DMS153 (cell line): ENCODE results near the gene FRMD3.
"Not testable (repeated sequence)": the region's sequence is repeated elsewhere in the genome, so short reads cannot be mapped to it uniquely, and the experiment has no call there.

Experiments used
- DNase-seq: peaks from one replicate; lab custom pipeline; 2025; lab: John Stamatoyannopoulos, UW

Gene FRMD3

GRCh38 chr9:83388346-83388745 is 149.9 kb downstream of the FRMD3 start:
- DNase-seq, result no peak

DNA sequence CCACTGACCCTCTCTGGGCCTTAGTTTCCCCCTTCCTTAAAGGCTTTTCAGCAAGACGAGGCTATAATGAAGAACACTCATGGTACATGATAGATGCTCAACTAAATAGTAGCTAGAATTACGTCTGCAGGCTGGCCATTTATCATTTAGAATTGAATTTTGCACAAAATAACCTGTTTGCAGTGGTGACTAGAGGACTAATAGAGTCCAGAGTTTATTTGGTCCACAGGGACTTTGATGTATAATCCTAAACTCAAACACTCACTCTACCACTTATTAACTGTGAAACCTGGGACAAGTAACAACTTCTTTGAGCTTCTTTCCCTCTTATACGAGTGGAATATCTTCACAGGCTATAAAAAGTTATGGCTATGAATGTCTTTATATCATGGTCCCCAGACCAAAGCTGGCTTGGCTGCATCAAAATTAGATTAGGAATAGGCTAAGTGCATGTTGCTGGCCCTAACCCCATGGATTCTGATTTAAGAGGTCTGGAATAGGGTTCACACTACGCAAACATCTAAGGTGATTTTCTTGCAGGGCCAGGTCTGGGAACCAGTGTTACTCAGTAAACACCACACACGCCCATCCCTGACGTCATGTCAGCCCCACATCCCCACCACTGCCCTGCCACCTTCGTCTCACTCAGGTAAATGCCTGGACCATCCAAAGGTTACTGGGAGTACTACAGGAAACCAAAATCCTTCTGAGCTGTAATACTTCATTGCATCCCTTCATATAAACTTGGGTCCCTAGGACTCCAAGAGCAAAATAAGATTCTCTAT is 150.6 kb downstream of the FRMD3 start:
- DNase-seq, result no peak

- no peak for DNase-seq
These were observed 152.9 kb downstream of the FRMD3 start for GRCh38 chr9:83385317-83385716.

DNA sequence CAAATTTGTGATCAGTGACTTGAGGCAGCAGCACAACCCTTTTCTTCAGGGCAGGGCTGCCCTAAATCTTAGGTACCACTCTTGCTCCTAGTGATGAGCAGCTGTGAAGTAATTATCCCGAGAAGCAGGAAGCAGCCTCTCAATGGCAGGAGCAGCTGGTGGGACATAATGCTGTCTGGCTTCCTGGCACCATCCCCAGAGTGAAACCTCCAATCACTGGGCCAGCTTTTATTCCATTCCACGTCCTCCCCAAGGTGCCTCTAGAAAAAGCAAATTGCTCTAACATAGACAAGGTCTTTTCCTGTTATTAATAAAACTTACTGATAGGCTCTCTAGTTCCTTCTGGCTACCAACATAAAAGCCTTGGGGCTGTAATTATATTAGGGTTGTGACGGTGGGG is 154.0 kb downstream of the FRMD3 start:
- DNase-seq, result peak; percentile 91

DNA sequence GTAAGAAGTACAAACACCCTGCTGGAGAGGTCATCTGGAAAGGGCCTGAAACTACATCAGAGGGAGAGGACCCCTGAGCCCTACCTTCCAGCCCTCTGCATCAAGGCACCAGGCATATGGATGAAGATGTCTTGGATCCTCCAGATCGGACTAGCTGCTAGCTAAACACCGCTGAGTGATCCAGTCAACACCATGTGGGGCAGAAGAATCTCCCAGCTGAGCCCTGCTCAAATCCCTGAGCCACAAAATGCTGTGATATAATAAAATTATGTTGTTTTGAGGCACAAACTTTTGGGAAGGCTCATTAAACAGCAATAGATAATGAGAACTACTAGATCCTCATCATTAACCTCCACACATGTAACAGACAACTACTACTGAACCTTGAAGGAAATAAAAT is 155.2 kb downstream of the FRMD3 start:
- no peak for DNase-seq

- no peak for DNase-seq
These were observed 155.8 kb downstream of the FRMD3 start for GRCh38 chr9:83382421-83382820.

- no peak for DNase-seq
These were observed 159.2 kb downstream of the FRMD3 start for GRCh38 chr9:83379045-83379444.

GRCh38 chr9:83372957-83373356 is 165.2 kb downstream of the FRMD3 start:
- DNase-seq, result no peak

- no peak for DNase-seq
These were observed 170.9 kb downstream of the FRMD3 start for GRCh38 chr9:83367326-83367725.

GRCh38 chr9:83362341-83362995 is 175.7 kb downstream of the FRMD3 start:
- no peak for DNase-seq

DNA sequence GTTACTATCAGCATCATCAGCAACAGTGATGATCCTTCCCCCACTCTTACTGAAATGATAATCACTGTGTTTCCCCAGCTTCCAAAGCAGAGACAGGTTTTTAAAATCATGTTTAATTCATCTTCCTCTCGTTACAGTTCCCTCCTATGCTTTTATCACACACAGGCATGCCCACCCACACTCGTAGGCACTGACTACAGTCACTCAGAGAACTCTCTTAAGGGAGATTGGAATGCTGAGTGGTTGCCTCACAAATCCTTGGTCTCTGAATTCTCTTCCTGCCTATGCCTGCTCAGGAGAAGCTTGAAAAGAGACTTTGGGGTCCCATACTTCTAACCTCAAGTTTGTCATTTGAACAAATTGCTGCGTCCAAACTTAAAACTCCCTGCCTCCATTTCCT is 179.2 kb downstream of the FRMD3 start:
- no peak for DNase-seq

GRCh38 chr9:83358493-83358892 is 179.7 kb downstream of the FRMD3 start:
- not testable (repeated sequence) for DNase-seq

DNA sequence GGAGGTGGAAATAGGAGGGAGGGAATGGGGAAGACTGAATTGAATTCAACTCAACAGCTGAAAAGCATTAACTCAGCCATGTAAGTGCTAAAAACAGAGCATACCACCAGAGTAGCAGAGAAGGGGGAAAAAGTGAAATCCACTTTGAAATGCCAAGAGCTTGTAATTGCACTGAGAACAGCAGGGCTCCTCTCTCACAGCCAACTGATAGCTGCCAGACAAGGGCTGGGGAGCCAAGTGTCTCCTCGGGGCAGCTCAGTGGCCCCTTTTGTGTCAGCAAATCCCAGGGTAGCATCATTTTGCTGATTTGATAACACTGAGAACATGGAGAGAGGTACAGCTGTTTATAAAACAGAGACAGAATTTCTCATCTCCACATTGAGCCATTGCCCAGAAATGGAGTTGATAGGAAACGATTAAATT is 182.5 kb downstream of the FRMD3 start:
- no peak for DNase-seq

GRCh38 chr9:83355024-83355444 is 183.2 kb downstream of the FRMD3 start:
- no peak for DNase-seq

DNA sequence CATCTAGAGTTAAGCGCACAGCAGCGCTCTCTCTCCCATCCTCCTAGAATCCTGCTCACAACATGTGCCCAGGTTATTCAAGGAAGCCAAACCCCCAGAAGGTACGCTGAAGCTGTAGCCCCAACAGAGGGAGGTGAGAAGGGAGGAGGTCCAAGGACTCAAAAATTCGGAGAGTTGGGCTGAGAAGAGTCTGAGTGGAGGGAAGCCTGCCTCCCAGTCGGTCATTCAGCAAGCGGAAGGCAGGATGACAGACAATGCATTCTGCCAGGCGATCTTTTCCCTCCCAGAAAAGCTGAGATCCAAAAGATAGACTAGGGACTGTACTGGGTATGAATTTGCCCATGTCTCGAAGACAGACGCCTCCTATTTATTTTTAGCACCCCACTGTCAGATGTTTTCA is 189.2 kb downstream of the FRMD3 start:
- DNase-seq, result no peak

DNA sequence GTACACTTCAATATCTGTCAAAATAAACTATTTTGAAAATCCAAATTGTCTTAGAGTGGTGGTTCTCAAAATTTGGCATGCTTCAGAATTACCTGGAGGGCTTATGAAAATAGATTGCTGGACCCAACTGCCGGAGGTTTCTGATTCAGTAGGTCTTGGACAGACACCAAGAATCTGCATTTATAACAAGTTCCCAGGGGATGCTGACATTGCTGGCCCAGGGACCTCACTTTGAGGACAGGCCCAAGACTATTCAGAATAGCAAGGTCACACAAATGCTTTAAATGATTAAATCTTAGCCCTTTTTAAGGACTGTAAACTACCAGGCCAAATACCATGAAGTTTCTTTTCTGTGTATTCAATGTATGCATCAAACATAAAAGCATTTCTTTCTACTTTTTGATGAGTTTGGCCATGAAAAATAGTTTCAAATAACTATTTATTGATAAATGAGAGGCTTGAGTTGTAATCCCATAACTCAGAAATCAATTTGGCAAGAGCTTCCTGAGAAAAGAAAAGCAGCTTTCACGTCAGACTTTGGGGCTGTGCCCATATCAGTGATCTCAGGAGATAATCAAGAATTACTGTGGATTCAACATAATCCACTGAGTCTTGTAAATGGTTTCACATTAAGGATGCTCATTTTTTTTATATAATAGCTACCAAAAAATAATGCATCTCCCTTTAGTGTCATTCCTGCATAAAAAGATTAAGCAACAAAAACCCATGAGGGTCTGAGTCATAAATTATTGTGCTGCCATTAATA is 191.4 kb downstream of the FRMD3 start:
- DNase-seq, result no peak

GRCh38 chr9:83343366-83343999 is 194.7 kb downstream of the FRMD3 start:
- DNase-seq, result no peak

GRCh38 chr9:83342731-83343130 is 195.5 kb downstream of the FRMD3 start:
- DNase-seq, result no peak

DNA sequence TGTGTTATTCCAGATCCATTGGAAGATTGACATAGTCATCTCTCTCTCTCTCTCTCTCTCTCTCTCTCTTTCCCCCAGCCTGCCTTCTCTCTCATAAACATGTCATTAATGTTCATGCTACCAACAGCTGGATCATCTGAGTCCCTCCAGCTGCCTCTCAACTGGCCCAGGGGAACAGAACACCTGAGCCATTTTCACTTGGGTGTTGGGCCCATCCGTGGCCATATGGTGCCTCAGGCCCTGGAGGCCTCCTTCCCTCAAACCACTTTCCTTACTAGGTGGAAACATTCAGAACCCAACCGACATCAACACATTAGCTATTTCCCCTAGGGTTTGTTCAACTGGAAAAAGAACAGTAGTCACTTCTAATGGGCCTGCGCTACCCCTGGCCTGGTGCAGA is 196.2 kb downstream of the FRMD3 start:
- no peak for DNase-seq

GRCh38 chr9:83340451-83340850 is 197.8 kb downstream of the FRMD3 start:
- DNase-seq, result no peak

DNA sequence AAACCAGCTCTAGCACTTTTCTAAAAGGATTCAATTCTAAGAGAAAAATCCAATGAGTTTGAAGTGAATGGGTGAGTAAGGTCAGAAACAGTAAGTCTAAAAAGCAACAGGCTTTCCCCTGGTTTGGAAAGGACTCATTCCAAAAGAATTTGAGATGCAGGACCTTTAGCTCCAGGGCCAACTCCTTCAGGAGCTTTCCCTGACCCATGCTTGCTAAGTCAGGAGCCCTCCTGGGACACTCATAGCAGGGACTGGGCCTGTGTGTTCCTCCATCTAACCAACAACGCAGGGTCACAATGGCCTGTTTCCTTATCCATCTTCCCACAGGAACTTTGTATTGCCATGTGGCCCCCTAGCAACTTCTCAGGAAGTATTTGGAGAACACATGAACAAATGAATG is 198.8 kb downstream of the FRMD3 start:
- no peak for DNase-seq

DNA sequence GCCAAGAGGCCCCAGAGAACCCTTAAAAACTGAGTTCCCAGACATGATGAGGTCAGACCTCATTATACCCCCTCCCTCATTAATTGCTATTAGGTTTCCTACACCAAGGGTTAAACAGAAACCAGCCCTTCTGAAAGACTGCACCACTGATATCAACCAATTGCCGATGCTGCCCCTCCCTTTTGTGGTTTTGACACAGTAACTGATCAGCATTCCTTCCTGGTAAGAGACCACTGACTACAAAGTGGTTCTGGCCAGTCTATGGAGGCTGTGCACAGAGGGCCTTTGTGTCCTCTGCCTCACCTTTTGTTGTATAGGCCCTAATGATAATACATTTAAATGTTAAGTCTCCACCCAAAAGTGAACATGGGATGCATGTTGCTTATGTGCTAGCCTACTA is 201.5 kb downstream of the FRMD3 start:
- DNase-seq, result peak; percentile 14
